Left ventricle myocardium inferior (tissue), 1 donor: ENCODE results near the gene ZNF628. TPM values are rescaled to one million over a fixed set of nuclear protein-coding genes. Genes with fewer than 3 reads are reported as not detected.

ENCODE experiments used
- DNase-seq: peaks from one replicate; pipeline ENCODE4 v3.0.0-alpha.2; 2020
- H3K27ac ChIP-seq: fragments of 200-600 bp; replicated peaks from 2 replicates; pipeline ENCODE4 v1.8.0; 2021
- H3K27me3 ChIP-seq: fragments of 200-600 bp; 2 replicates; pipeline ENCODE4 v1.8.0; 2021; ENCODE audit warnings: low read depth
- H3K36me3 ChIP-seq: fragments of 200-600 bp; 2 replicates; pipeline ENCODE4 v1.8.0; 2021
- H3K4me1 ChIP-seq: fragments of 200-600 bp; 2 replicates; pipeline ENCODE4 v1.8.0; 2021
- H3K4me3 ChIP-seq: fragments of 200-600 bp; 2 replicates; pipeline ENCODE4 v1.8.0; 2021; ENCODE audit warnings: mild to moderate bottlenecking, moderate library complexity
- H3K9me3 ChIP-seq: fragments of 200-600 bp; replicated peaks from 2 replicates; pipeline ENCODE4 v1.8.0; 2021
- intact Hi-C: fragments of 100-400 bp; cut with micrococcal nuclease; formaldehyde crosslinking; loops from one replicate; pipeline ENCODE4 v1.11.0; 2022
- total RNA-seq: library from RNA; stranded (reverse); fragmentation: NEBNext Ultra II Directional; extraction: Animal tissue kit (Norgen Biotek cat#: 25700); gene quantifications from one replicate; pipeline ENCODE4 v1.2.1, GENCODE V29; 2021
- TF ChIP-seq, protein P1 (sequence below): fragments of 200-600 bp; IDR thresholded peaks from 2 replicates; pipeline ENCODE4 v1.8.0; 2021; ENCODE audit warnings: antibody characterized with exemption, mild to moderate bottlenecking, borderline replicate concordance
- donor health status: DM: no; HTN: yes; CAD: no; lungs with severe emphysema.

ZNF628 gene
- total RNA-seq, 1 donor from 2014 or later = 5.4 TPM

DNA sequence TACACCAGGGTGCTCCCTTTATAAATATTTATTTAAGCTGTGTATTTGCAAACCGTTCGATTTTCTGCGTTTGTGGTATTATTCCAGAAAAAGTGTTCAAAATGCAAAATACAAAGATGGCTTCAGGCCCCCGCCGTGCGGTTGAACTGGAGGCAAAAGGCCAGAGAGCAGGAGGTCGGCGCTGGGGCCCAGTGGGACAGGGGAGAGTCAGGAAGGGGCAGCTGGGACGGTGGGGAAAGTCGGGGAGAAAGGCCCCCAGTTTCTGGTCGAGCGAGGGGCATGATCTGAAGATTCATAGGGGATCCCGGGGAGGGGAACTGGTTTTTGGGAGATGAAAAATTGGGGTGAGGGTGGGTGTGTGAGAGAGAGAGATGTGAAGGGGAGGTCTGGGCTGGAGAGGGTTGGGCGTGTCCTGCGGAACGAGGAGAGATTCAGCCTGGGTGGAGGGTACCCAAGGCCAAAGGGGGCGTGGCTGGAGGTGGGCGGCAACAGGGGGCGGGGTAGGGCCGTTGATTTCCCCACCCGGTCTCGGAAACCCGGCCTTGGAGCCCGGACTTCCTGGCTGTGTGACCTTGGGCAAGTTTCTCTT, 15.7 kb upstream of the ZNF628 start:
- no peaks in the 10 kb centered on the region for H3K36me3 ChIP-seq
- intact Hi-C loops = no loop called here
- peak; percentile 86 for DNase-seq
- H3K4me3 ChIP-seq = peak overlapping the region; percentile 81
- H3K4me1 ChIP-seq = peaks cover 29% of the 10 kb centered on the region
- H3K27me3 ChIP-seq = no peaks in the 10 kb centered on the region
- no peaks in the 10 kb centered on the region for H3K9me3 ChIP-seq
- TF ChIP-seq, protein P1, sequence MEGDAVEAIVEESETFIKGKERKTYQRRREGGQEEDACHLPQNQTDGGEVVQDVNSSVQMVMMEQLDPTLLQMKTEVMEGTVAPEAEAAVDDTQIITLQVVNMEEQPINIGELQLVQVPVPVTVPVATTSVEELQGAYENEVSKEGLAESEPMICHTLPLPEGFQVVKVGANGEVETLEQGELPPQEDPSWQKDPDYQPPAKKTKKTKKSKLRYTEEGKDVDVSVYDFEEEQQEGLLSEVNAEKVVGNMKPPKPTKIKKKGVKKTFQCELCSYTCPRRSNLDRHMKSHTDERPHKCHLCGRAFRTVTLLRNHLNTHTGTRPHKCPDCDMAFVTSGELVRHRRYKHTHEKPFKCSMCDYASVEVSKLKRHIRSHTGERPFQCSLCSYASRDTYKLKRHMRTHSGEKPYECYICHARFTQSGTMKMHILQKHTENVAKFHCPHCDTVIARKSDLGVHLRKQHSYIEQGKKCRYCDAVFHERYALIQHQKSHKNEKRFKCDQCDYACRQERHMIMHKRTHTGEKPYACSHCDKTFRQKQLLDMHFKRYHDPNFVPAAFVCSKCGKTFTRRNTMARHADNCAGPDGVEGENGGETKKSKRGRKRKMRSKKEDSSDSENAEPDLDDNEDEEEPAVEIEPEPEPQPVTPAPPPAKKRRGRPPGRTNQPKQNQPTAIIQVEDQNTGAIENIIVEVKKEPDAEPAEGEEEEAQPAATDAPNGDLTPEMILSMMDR = no peak
- H3K27ac ChIP-seq = peak overlapping the region; percentile 93

DNA sequence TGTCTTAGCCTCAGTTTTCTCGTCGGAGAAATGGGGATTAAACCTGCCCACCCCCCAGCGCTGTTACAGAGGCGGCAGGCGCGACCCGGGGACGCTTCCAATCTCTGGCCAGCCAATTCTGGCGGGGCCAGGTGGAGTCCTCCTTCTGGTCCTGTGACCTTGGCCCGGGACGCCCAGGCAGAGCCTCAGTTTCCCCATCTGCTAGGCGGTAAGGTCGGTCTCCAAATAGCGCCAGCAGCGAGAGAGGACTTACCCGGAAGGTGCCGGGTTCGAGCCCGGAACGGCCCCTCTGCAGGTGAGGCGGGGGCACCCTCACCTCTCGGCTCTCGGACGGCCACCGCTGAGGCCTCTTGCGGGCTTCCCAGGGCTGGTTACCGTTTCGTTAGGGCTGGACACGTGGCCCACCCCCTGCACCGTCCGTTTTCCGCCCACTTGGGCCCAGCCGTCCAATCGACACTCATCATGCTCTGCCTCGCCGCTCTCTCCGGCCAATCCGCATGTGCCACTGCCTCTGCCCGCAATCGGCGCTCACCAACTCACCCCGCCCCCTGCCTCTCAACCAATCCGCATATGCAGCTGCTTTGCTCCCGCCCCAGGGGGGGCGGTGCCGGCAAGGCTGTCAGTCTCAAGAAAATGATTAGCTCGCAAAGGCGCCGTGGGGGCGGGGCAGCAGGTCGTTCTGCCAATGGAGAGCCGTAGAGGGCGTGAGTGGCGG, 15.0 kb upstream of the ZNF628 start, which contains the start of gene ISOC2:
Gene ISOC2, minus strand, starts transcription at position 384 of the 715 bp plus-strand sequence. CDS start 5,156 bp downstream, outside the sequence.
- Histone ChIP-seq H3K4me3 (peak within 1 kb of the TSS; percentile 81), H3K9me3 (no peaks in the 10 kb centered on the region), H3K27ac (peak within 1 kb of the TSS; percentile 93), H3K27me3 (no peaks in the 10 kb centered on the region), H3K4me1 (peaks cover 29% of the 10 kb centered on the region), H3K36me3 (no peaks in the 10 kb centered on the region)
- intact Hi-C loops = no loop called here
- DNase-seq = peak; percentile 100
- TF ChIP-seq, protein P1 = no peak

DNA sequence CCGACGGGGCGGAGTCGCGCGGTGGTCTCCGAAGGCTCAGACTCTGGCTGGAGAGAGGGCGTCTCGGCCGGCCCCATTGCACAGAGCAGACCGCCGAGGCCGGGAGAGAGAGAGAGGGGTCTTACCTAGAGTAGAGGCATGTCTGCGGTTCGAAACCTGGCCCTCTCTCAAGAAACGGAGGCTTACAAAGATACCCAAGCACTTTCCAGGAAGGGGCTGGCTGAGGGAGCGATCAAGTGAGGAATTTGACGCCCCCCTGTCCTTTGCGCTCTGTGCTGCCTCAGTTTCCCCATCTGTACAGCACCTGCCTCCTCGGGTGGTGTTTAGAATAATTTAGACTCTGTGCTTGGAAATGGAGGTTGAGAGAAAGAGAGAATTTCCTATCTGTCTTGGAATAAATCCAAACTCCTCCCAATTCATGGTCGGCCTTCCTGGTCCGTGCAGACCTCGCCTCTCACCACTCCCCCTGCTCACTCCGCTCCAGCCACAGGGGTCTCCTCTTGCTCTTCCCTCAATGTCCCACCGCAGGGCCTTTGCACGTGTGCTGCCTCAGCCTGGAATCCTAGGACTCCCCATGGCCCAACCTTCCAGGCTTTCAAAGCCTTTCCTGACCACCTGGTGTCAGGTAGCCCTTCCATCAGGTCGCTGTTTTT, 14.3 kb upstream of the ZNF628 start:
- DNase-seq = no peak
- intact Hi-C loops = no loop called here
- no peaks in the 10 kb centered on the region for H3K36me3 ChIP-seq
- peak overlapping the region; percentile 93 for H3K27ac ChIP-seq
- peaks cover 29% of the 10 kb centered on the region for H3K4me1 ChIP-seq
- H3K27me3 ChIP-seq = no peaks in the 10 kb centered on the region
- H3K4me3 ChIP-seq = peak overlapping the region; percentile 81
- TF ChIP-seq, protein P1 = no peak
- H3K9me3 ChIP-seq = no peaks in the 10 kb centered on the region

DNA sequence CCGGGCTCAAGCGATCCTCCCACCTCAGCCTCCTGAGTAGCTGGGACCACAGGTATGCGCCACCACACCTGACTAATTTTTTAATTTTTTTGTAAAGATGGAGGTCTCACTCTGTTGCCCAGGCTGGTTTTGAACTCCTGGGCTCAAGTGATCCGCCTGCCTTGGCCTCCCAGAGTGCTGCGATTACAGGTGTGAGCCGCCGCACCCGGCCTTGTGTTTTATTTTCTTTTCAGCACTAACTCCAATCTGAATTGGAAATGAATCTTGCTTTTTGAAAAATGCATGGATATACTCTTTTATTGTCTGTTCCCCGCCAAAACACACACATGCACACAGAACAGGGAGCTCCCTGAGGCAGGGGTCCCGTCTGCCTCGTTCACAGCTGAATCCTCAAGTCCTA, 13.7 kb upstream of the ZNF628 start:
- H3K9me3 ChIP-seq = no peaks in the 10 kb centered on the region
- no peak for DNase-seq
- TF ChIP-seq, protein P1 = no peak
- no peak overlapping the region for H3K27ac ChIP-seq
- H3K27me3 ChIP-seq = no peaks in the 10 kb centered on the region
- H3K36me3 ChIP-seq = no peaks in the 10 kb centered on the region
- H3K4me1 ChIP-seq = peaks cover 32% of the 10 kb centered on the region
- intact Hi-C loops = no loop called here
- H3K4me3 ChIP-seq = peak overlapping the region; percentile 81

DNA sequence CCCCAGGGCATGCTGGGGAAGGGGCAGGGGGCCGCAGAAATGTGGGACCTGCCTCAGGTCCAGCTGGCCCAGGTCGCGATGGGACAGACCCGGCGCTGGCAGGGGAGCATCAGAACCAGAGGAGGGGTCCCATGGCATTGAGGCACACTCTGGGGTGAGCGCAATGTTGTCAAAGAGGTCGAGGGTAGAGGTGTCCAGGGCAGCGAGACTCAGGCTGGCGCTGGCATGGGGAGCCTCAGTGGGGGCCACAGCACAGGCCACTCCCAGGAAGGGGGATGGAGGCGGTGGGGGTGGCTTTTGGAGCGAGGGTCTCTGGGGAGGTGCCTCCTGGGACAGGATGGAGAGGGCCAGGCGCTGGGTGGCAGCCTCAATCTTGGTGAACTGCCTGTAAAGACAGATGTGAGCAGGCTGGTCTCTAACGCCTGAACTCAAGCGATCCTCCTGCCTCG, 12.8 kb upstream of the ZNF628 start:
- DNase-seq = no peak
- no peak overlapping the region for H3K4me3 ChIP-seq
- H3K36me3 ChIP-seq = no peaks in the 10 kb centered on the region
- H3K9me3 ChIP-seq = no peaks in the 10 kb centered on the region
- intact Hi-C loops = no loop called here
- no peaks in the 10 kb centered on the region for H3K27me3 ChIP-seq
- TF ChIP-seq, protein P1 = no peak
- H3K4me1 ChIP-seq = peaks cover 37% of the 10 kb centered on the region
- no peak overlapping the region for H3K27ac ChIP-seq
